A549 (cell line): ENCODE measurements around the gene VAPA.
"Not testable (repeated sequence)": the region's sequence is repeated elsewhere in the genome, so short reads cannot be mapped to it uniquely, and the experiment has no call there.

Experiments used
- CEBPB ChIP-seq, 2 experiments: fragments of >200 bp in 1 of 2; sonication (Bioruptor Twin) in 1 of 2; formaldehyde crosslinking in 1 of 2; IDR thresholded peaks; 2 replicates each; pipeline ENCODE4 v1.6.1; 2012 to 2016
- CHD4 ChIP-seq: fragments of 200-600 bp; sonication (generic); IDR thresholded peaks from 2 replicates; pipeline ENCODE4 v1.6.1; 2016; ENCODE audit warnings: antibody characterized with exemption, mild to moderate bottlenecking, borderline replicate concordance
- ELK1 ChIP-seq: fragments of 150-350 bp; IDR thresholded peaks from 2 replicates; pipeline ENCODE4 v1.6.1; 2014; ENCODE audit warnings: low read depth, mild to moderate bottlenecking, low read length
- EP300 ChIP-seq, 2 experiments: fragments of >200 bp; sonication (Bioruptor Twin); formaldehyde crosslinking; IDR thresholded peaks; 2 replicates in 1 of 2; 3 replicates in 1 of 2; pipeline ENCODE4 v1.6.1; 2016 to 2017
- HEYL ChIP-seq: fragments of 250-450 bp; sonication (Bioruptor Pico); IDR thresholded peaks from 2 replicates; pipeline ENCODE4 v1.8.0; 2021; ENCODE audit warnings: mild to moderate bottlenecking, moderate library complexity
- MYC ChIP-seq: IDR thresholded peaks from 2 replicates; pipeline ENCODE4 v1.6.1; 2012; ENCODE audit warnings: mild to moderate bottlenecking, inconsistent platforms, low read length, improper control_type of control experiment, borderline replicate concordance
- POLR2A ChIP-seq: IDR thresholded peaks from 2 replicates; pipeline ENCODE4 v1.6.1; 2012; ENCODE audit warnings: mild to moderate bottlenecking, low read length
- RAD21 ChIP-seq, 2 experiments: fragments of >200 bp in 1 of 2; sonication (Bioruptor Twin) in 1 of 2; formaldehyde crosslinking in 1 of 2; IDR thresholded peaks in 1 of 2; conservative IDR thresholded peaks in 1 of 2; 2 replicates in 1 of 2; 3 replicates in 1 of 2; pipeline ENCODE4 v1.6.1; 2012 to 2018; ENCODE audit warnings: inconsistent platforms in 1 of 2
- SMC3 ChIP-seq: fragments of >200 bp; sonication (Bioruptor Twin); formaldehyde crosslinking; IDR thresholded peaks from 3 replicates; pipeline ENCODE4 v1.6.1; 2018; ENCODE audit warnings: inconsistent platforms
- SREBF2 ChIP-seq: fragments of 450-650 bp; IDR thresholded peaks from 2 replicates; pipeline ENCODE4 v1.6.1; 2014; ENCODE audit warnings: mild to moderate bottlenecking, moderate library complexity
- TF ChIP-seq, protein P1 (sequence below): fragments of >200 bp; sonication (Bioruptor Twin); formaldehyde crosslinking; IDR thresholded peaks from 3 replicates; pipeline ENCODE4 v1.5.1; 2016

- TF ChIP-seq, protein P1, sequence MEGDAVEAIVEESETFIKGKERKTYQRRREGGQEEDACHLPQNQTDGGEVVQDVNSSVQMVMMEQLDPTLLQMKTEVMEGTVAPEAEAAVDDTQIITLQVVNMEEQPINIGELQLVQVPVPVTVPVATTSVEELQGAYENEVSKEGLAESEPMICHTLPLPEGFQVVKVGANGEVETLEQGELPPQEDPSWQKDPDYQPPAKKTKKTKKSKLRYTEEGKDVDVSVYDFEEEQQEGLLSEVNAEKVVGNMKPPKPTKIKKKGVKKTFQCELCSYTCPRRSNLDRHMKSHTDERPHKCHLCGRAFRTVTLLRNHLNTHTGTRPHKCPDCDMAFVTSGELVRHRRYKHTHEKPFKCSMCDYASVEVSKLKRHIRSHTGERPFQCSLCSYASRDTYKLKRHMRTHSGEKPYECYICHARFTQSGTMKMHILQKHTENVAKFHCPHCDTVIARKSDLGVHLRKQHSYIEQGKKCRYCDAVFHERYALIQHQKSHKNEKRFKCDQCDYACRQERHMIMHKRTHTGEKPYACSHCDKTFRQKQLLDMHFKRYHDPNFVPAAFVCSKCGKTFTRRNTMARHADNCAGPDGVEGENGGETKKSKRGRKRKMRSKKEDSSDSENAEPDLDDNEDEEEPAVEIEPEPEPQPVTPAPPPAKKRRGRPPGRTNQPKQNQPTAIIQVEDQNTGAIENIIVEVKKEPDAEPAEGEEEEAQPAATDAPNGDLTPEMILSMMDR, result not testable (repeated sequence)
- not testable (repeated sequence) for TF ChIP-seq CEBPB (IDR thresholded peaks at IDR 0.05); POLR2A; RAD21 (conservative IDR thresholded peaks at IDR 0.05 in 1 of 2, IDR thresholded peaks at IDR 0.05 in 1 of 2); HEYL (CRISPR knock-in tag); EP300 (IDR thresholded peaks at IDR 0.05); SREBF2; ELK1; SMC3; CHD4; MYC
Measured at GRCh38 chr18:9912285-9912684, 1.5 kb upstream of the VAPA start.
